ENCODE results near the gene ACSF3.
A peak's percentile ranks its signal among the peaks of the same experiment; 100 is the strongest.

Gene ACSF3

DNA sequence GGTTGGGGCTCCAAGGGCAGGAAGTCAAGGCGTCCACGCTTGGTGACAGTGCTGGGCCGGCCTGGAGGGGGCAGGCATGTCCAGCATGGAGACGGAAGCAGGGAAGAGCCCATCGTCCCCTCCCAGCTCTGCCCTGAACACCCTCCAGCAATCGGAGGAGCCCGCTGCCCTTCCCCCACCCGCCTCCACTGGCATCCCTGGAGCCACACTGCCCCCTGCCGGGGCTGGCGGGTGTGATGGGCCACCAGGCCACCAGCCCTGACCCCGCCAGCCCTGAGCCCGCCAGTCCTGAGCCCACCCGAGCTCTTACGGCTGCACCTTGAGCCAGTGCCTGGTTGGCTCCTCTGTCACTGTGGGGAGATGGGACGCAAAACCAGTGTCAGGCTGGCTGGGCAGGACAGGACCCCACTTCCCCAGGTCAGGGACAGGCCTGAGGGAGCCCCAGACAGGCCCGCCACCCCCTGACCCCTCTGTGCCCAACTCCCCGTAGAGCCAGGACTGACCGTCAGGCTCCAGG is 73.8 kb downstream of the ACSF3 start (continued):
- TF ChIP-seq ZNF239 (tag by site-specific recombination; IDR thresholded peaks at IDR 0.05) (no peak), ZSCAN23 (tag by site-specific recombination; IDR thresholded peaks at IDR 0.05) (no peak), ZNF558 (tag by site-specific recombination; IDR thresholded peaks at IDR 0.05) (no peak), ZNF133 (tag by site-specific recombination; IDR thresholded peaks at IDR 0.05) (no peak), ZNF473 (tag by site-specific recombination; IDR thresholded peaks at IDR 0.05) (no peak), ZNF561 (tag by site-specific recombination; IDR thresholded peaks at IDR 0.05; ENCODE audit: borderline replicate concordance) (0 out of 2 replicates have a peak, but pooled peaks have one; percentile 28), ZNF350 (tag by site-specific recombination; IDR thresholded peaks at IDR 0.05) (no peak), ZFP3 (tag by site-specific recombination; IDR thresholded peaks at IDR 0.05; ENCODE audit: low read depth) (no peak), ZNF48 (tag by site-specific recombination; IDR thresholded peaks at IDR 0.05) (no peak), ZNF530 (tag by site-specific recombination; IDR thresholded peaks at IDR 0.05; ENCODE audit: low read depth) (no peak), WT1 (tag by site-specific recombination; IDR thresholded peaks at IDR 0.05) (0 out of 2 replicates have a peak, but pooled peaks have one; percentile 30), SCRT1 (tag by site-specific recombination; IDR thresholded peaks at IDR 0.05; ENCODE audit: borderline replicate concordance) (no peak), ZNF692 (tag by site-specific recombination; IDR thresholded peaks at IDR 0.05) (peak; percentile 77), HOXA7 (CRISPR knock-in tag; IDR thresholded peaks at IDR 0.05; ENCODE audit: borderline replicate concordance) (no peak), ZNF423 (tag by site-specific recombination; IDR thresholded peaks at IDR 0.05) (no peak), ZBTB48 (tag by site-specific recombination; IDR thresholded peaks at IDR 0.05) (peak; percentile 60), ZNF19 (tag by site-specific recombination; IDR thresholded peaks at IDR 0.05; ENCODE audit: low read depth) (no peak), ZNF155 (tag by site-specific recombination; IDR thresholded peaks at IDR 0.05) (no peak), ZNF114 (tag by site-specific recombination; IDR thresholded peaks at IDR 0.05) (no peak), REPIN1 (tag by site-specific recombination; IDR thresholded peaks at IDR 0.05; ENCODE audit: low read depth) (no peak), ZFP41 (tag by site-specific recombination; IDR thresholded peaks at IDR 0.05; ENCODE audit: borderline replicate concordance) (no peak), TRIM28 (IDR thresholded peaks at IDR 0.05; ENCODE audit: borderline replicate concordance, low read length) (no peak), ZNF23 (tag by site-specific recombination; IDR thresholded peaks at IDR 0.05; ENCODE audit: borderline replicate concordance) (no peak), ZBTB17 (tag by site-specific recombination; IDR thresholded peaks at IDR 0.05) (peak; percentile 38; the same call in 1 of the 2 replicates), ZNF140 (tag by site-specific recombination; IDR thresholded peaks at IDR 0.05) (no peak), BCL11A (tag by site-specific recombination; IDR thresholded peaks at IDR 0.05; ENCODE audit: low read depth) (peak; percentile 53; the same call in 1 of the 2 replicates), MZF1 (tag by site-specific recombination; IDR thresholded peaks at IDR 0.05; ENCODE audit: borderline replicate concordance) (no peak), ZNF324 (tag by site-specific recombination; IDR thresholded peaks at IDR 0.05) (0 out of 2 replicates have a peak, but pooled peaks have one; percentile 26)
- TF ChIP-seq, protein P1, sequence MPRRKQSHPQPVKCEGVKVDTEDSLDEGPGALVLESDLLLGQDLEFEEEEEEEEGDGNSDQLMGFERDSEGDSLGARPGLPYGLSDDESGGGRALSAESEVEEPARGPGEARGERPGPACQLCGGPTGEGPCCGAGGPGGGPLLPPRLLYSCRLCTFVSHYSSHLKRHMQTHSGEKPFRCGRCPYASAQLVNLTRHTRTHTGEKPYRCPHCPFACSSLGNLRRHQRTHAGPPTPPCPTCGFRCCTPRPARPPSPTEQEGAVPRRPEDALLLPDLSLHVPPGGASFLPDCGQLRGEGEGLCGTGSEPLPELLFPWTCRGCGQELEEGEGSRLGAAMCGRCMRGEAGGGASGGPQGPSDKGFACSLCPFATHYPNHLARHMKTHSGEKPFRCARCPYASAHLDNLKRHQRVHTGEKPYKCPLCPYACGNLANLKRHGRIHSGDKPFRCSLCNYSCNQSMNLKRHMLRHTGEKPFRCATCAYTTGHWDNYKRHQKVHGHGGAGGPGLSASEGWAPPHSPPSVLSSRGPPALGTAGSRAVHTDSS (tag by site-specific recombination; IDR thresholded peaks at IDR 0.05), result no peak
- TF ChIP-seq, protein P2, sequence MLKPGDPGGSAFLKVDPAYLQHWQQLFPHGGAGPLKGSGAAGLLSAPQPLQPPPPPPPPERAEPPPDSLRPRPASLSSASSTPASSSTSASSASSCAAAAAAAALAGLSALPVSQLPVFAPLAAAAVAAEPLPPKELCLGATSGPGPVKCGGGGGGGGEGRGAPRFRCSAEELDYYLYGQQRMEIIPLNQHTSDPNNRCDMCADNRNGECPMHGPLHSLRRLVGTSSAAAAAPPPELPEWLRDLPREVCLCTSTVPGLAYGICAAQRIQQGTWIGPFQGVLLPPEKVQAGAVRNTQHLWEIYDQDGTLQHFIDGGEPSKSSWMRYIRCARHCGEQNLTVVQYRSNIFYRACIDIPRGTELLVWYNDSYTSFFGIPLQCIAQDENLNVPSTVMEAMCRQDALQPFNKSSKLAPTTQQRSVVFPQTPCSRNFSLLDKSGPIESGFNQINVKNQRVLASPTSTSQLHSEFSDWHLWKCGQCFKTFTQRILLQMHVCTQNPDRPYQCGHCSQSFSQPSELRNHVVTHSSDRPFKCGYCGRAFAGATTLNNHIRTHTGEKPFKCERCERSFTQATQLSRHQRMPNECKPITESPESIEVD (tag by site-specific recombination; IDR thresholded peaks at IDR 0.05), result no peak
- TF ChIP-seq, protein P3, sequence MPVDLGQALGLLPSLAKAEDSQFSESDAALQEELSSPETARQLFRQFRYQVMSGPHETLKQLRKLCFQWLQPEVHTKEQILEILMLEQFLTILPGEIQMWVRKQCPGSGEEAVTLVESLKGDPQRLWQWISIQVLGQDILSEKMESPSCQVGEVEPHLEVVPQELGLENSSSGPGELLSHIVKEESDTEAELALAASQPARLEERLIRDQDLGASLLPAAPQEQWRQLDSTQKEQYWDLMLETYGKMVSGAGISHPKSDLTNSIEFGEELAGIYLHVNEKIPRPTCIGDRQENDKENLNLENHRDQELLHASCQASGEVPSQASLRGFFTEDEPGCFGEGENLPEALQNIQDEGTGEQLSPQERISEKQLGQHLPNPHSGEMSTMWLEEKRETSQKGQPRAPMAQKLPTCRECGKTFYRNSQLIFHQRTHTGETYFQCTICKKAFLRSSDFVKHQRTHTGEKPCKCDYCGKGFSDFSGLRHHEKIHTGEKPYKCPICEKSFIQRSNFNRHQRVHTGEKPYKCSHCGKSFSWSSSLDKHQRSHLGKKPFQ (tag by site-specific recombination; IDR thresholded peaks at IDR 0.05), result no peak
- TF ChIP-seq, protein P4, sequence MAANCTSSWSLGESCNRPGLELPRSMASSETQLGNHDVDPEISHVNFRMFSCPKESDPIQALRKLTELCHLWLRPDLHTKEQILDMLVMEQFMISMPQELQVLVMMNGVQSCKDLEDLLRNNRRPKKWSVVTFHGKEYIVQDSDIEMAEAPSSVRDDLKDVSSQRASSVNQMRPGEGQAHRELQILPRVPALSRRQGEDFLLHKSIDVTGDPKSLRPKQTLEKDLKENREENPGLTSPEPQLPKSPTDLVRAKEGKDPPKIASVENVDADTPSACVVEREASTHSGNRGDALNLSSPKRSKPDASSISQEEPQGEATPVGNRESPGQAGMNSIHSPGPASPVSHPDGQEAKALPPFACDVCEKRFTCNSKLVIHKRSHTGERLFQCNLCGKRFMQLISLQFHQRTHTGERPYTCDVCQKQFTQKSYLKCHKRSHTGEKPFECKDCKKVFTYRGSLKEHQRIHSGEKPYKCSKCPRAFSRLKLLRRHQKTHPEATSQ (tag by site-specific recombination; IDR thresholded peaks at IDR 0.05), result no peak
- TF ChIP-seq, protein P5, sequence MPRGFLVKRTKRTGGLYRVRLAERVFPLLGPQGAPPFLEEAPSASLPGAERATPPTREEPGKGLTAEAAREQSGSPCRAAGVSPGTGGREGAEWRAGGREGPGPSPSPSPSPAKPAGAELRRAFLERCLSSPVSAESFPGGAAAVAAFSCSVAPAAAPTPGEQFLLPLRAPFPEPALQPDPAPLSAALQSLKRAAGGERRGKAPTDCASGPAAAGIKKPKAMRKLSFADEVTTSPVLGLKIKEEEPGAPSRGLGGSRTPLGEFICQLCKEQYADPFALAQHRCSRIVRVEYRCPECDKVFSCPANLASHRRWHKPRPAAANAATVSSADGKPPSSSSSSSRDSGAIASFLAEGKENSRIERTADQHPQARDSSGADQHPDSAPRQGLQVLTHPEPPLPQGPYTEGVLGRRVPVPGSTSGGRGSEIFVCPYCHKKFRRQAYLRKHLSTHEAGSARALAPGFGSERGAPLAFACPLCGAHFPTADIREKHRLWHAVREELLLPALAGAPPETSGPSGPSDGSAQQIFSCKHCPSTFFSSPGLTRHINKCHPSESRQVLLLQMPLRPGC (tag by site-specific recombination; IDR thresholded peaks at IDR 0.05), result no peak
